Measurements from ENCODE around the gene CCDC97.
"Not testable (repeated sequence)": the region's sequence is repeated elsewhere in the genome, so short reads cannot be mapped to it uniquely, and the experiment has no call there.

CCDC97 gene

DNA sequence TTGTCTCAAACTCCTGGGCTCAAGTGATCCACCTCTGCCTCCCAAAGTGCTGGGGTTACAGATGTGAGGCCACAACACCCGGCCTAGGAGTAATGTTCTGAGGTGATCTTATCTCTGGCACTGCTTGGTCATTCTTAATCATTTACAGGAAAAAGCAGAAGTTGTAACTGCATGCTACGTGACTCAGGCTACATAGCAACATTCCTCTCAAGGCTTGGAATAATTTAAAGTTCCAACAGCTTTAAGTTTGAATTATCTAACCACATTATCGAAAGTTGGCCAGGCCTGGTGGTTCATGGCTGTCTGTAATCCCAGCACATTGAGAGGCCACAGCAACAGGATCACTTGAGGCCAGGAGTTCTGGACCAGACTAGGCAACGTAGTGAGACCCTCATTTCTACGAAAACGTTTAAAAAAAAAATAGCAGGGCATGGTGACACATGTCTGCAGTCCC is 57.9 kb downstream of the CCDC97 start:
- no peak for DNase-seq

DNA sequence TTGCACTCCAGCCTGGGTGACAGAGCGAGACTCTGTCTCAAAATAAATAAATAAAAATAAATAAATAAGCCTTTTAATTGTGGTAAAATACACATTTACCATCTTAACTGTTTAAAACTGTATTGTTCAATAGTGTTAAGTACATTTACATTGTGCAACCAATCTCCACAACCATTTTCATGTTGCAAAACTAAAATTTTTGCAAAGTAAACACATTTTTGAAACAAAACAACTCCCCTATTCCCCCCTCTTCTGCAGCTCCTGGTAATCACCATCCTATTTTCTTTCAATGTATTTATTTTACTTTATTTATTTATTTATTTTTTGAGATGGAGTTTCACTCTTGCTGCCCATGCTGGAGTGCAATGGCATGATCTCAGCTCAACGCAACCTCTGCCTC is 59.8 kb downstream of the CCDC97 start:
- no peak for DNase-seq

DNA sequence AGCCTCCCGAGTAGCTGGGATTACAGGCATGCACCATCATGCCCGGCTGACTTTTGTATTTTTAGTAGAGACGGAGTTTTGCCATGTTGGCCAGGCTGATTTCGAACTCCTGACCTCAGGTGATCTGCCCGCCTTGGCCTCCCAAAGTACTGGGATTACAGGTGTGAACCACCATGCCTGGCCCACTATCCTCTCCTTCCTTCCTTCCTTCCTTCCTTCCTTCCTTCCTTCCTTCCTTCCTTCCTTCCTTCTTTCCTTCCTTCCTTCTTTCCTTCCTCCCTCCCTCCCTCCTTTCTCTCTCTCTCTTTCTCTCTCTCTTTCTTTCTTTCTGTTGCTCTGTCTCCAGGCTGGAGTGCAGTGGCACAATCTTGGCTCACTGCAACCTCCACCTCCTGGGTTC is 61.1 kb downstream of the CCDC97 start:
- not testable (repeated sequence) for DNase-seq

DNA sequence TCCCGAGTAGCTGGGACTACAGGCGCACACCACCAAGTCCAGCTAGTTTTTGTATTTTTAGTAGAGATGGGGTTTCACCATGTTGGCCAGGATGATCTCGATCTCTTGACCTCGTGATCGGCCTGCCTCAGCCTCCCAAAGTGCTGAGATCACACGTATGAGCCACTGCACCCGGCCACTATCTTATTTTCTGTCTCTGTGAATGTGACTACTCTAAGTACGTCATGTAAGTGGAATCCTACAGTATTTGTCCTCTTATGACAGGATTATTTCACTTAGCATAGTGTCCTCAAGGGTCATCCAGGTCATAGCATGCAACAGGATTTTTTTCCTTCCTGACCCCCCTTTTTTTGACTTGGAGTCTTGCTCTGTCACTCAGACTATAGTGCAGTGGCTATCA is 61.6 kb downstream of the CCDC97 start:
- no peak for DNase-seq

DNA sequence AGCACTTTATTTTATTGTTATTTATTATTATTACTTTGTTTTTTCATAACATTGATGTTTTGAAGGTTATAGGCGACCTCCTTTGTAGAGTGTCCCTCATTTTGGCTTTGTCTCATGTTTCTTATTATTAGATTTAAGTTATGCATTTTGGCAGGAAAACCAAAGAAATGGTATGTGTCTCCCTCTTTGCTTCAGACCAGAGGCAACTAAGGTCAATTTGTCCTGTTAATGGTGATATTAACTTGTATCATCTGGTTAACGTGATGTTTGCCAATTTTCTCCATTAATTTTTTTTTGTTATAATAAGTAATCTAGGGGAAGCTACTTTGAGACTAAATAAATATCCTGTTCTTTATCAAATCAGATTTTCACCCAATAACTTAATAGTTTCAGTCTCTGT is 62.5 kb downstream of the CCDC97 start:
- no peak for DNase-seq

DNA sequence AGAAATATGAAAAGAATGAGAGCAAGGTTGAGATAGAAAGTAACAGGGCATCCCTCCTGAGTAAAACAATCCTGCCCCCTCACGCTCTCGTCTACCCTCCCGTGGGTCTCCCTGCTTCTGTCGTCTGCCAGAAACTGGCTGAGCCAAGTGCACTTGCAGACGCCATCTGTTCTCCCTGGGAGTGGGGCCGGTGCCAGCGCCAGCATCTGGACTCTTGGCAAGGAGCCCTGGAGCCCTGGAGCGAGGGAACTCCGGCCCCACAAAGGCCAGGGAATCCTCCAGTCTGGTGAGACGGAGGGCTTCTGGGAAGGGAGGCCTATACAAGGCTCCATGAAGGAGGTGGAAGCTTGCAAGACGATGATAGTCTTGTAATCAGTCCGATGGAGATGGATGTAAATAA is 64.0 kb downstream of the CCDC97 start:
- DNase-seq: peak; percentile 95 to 99

Measured in NCI-H446 (cell line).